Measurements from ENCODE around the gene ADAMTS6.
A peak's percentile ranks its signal among the peaks of the same experiment; 100 is the strongest.
"Not testable (repeated sequence)": the region's sequence is repeated elsewhere in the genome, so short reads cannot be mapped to it uniquely, and the experiment has no call there.

The ADAMTS6 gene

GRCh38 chr5:65390208-65390607, 91.5 kb downstream of the ADAMTS6 start:
- H3K4me3 ChIP-seq (ENCODE audit: low read length) = no peak overlapping the region
- H3K27me3 ChIP-seq (ENCODE audit: insufficient read depth, low read length, poor library complexity) = no peaks in the 10 kb centered on the region
- no peak overlapping the region for H3K4me2 ChIP-seq (ENCODE audit: low read length)
- H3K56ac ChIP-seq (ENCODE audit: low read length) = no peak overlapping the region
- no peaks in the 10 kb centered on the region for H3K36me3 ChIP-seq (ENCODE audit: control insufficient read depth, insufficient read depth, low read length)
- H2AK5ac ChIP-seq (ENCODE audit: low read length) = no peak overlapping the region
- H4K8ac ChIP-seq (ENCODE audit: low read depth, low read length) = no peak overlapping the region
- no peak overlapping the region for H3K27ac ChIP-seq (ENCODE audit: low read depth, low read length)
- no CpG with 5 or more reads among the region's 3 CpGs for WGBS (ENCODE audit: extremely low coverage, insufficient coverage, low lambda C conversion rate)
- H3K23ac ChIP-seq (ENCODE audit: low read length) = no peak overlapping the region
- no peak for DNase-seq
- H3K4me1 ChIP-seq (ENCODE audit: control insufficient read depth, low read depth, low read length) = peaks cover 2% of the 10 kb centered on the region
- H3K79me2 ChIP-seq (ENCODE audit: control insufficient read depth, insufficient read depth, low read length) = no peaks in the 10 kb centered on the region
- no peak overlapping the region for H2BK5ac ChIP-seq (ENCODE audit: low read length)
- H3K18ac ChIP-seq (ENCODE audit: low read length) = no peak overlapping the region
- H3K9ac ChIP-seq (ENCODE audit: low read length) = no peak overlapping the region
- no peaks in the 10 kb centered on the region for H3K79me1 ChIP-seq (ENCODE audit: low read length)
- H2BK120ac ChIP-seq (ENCODE audit: low read depth, low read length) = no peak overlapping the region
- H2BK15ac ChIP-seq (replicated peaks; ENCODE audit: low read depth) = no peak overlapping the region
- H3K4ac ChIP-seq (ENCODE audit: low read depth, low read length) = no peak overlapping the region
- no peak overlapping the region for H4K5ac ChIP-seq (ENCODE audit: low read length)

DNA sequence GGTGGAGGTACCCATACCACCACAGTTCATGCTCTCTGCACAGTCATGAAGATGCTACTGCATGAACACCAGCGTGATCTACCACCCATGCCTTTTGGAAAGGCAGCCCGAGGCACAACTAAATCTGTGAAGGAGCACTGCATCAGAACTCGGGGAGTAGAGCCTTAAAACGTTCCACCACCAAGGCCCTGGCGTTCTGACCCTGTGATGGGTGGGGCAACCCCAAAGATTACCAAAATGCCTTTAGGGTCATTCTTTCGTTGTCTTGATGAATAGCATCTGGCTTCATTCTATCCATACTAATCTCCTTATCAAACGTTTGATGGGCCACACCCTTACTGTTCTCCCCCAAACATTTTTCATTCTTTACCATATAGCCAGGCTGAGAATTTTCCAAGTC, 97.9 kb downstream of the ADAMTS6 start:
- Histone ChIP-seq H4K5ac (ENCODE audit: low read length) (no peak overlapping the region), H4K8ac (ENCODE audit: low read depth, low read length) (no peak overlapping the region), H3K27me3 (ENCODE audit: insufficient read depth, low read length, poor library complexity) (no peaks in the 10 kb centered on the region), H3K4me3 (ENCODE audit: low read length) (no peak overlapping the region), H3K18ac (ENCODE audit: low read length) (no peak overlapping the region), H2BK120ac (ENCODE audit: low read depth, low read length) (no peak overlapping the region), H3K23ac (ENCODE audit: low read length) (no peak overlapping the region), H3K4me1 (ENCODE audit: control insufficient read depth, low read depth, low read length) (no peaks in the 10 kb centered on the region), H2BK15ac (replicated peaks; ENCODE audit: low read depth) (no peak overlapping the region), H3K56ac (ENCODE audit: low read length) (no peak overlapping the region), H3K36me3 (ENCODE audit: control insufficient read depth, insufficient read depth, low read length) (no peaks in the 10 kb centered on the region), H3K4me2 (ENCODE audit: low read length) (no peak overlapping the region), H2BK5ac (ENCODE audit: low read length) (no peak overlapping the region), H3K79me1 (ENCODE audit: low read length) (no peaks in the 10 kb centered on the region), H3K4ac (ENCODE audit: low read depth, low read length) (no peak overlapping the region), H3K79me2 (ENCODE audit: control insufficient read depth, insufficient read depth, low read length) (no peaks in the 10 kb centered on the region), H3K27ac (ENCODE audit: low read depth, low read length) (no peak overlapping the region), H3K9ac (ENCODE audit: low read length) (no peak overlapping the region), H2AK5ac (ENCODE audit: low read length) (no peak overlapping the region)
- no peak for DNase-seq
- WGBS (ENCODE audit: extremely low coverage, insufficient coverage, low lambda C conversion rate) = no CpG with 5 or more reads among the region's 7 CpGs

GRCh38 chr5:65382582-65382981, 99.1 kb downstream of the ADAMTS6 start:
- no peak overlapping the region for H3K4me3 ChIP-seq (ENCODE audit: low read length)
- H3K18ac ChIP-seq (ENCODE audit: low read length) = no peak overlapping the region
- no peak overlapping the region for H3K23ac ChIP-seq (ENCODE audit: low read length)
- peak; percentile 16 for DNase-seq
- no peak overlapping the region for H4K8ac ChIP-seq (ENCODE audit: low read depth, low read length)
- H3K27ac ChIP-seq (ENCODE audit: low read depth, low read length) = no peak overlapping the region
- no peak overlapping the region for H2BK15ac ChIP-seq (replicated peaks; ENCODE audit: low read depth)
- H3K36me3 ChIP-seq (ENCODE audit: control insufficient read depth, insufficient read depth, low read length) = no peaks in the 10 kb centered on the region
- H2BK120ac ChIP-seq (ENCODE audit: low read depth, low read length) = no peak overlapping the region
- H3K27me3 ChIP-seq (ENCODE audit: insufficient read depth, low read length, poor library complexity) = no peaks in the 10 kb centered on the region
- H2AK5ac ChIP-seq (ENCODE audit: low read length) = no peak overlapping the region
- no peak overlapping the region for H3K4me2 ChIP-seq (ENCODE audit: low read length)
- no peaks in the 10 kb centered on the region for H3K4me1 ChIP-seq (ENCODE audit: control insufficient read depth, low read depth, low read length)
- H3K79me2 ChIP-seq (ENCODE audit: control insufficient read depth, insufficient read depth, low read length) = no peaks in the 10 kb centered on the region
- no peak overlapping the region for H4K5ac ChIP-seq (ENCODE audit: low read length)
- no peaks in the 10 kb centered on the region for H3K79me1 ChIP-seq (ENCODE audit: low read length)
- no CpG with 5 or more reads among the region's 1 CpG for WGBS (ENCODE audit: extremely low coverage, insufficient coverage, low lambda C conversion rate)
- no peak overlapping the region for H3K4ac ChIP-seq (ENCODE audit: low read depth, low read length)
- H3K9ac ChIP-seq (ENCODE audit: low read length) = no peak overlapping the region
- no peak overlapping the region for H2BK5ac ChIP-seq (ENCODE audit: low read length)
- no peak overlapping the region for H3K56ac ChIP-seq (ENCODE audit: low read length)

DNA sequence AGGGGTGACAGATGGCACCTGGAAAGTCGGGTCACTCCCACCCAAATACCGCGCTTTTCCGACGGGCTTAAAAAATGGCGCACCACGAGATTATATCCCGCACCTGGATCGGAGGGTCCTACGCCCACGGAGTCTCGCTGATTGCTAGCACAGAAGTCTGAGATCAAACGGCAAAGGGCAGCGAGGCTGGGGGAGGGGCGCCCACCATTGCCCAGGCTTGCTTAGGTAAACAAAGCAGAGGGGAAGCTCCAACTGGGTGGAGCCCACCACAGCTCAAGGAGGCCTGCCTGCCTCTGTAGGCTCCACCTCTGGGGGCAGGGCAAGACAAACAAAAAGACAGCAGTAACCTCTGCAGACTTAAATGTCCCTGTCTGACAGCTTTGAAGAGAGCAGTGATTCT, 111.2 kb downstream of the ADAMTS6 start:
- not testable (repeated sequence) for H3K4ac ChIP-seq (ENCODE audit: low read depth, low read length); H3K9ac ChIP-seq (ENCODE audit: low read length); H3K79me1 ChIP-seq (ENCODE audit: low read length); H3K79me2 ChIP-seq (ENCODE audit: control insufficient read depth, insufficient read depth, low read length); H2BK5ac ChIP-seq (ENCODE audit: low read length); H3K4me1 ChIP-seq (ENCODE audit: control insufficient read depth, low read depth, low read length); H3K27ac ChIP-seq (ENCODE audit: low read depth, low read length); H3K36me3 ChIP-seq (ENCODE audit: control insufficient read depth, insufficient read depth, low read length); H3K56ac ChIP-seq (ENCODE audit: low read length); H2BK120ac ChIP-seq (ENCODE audit: low read depth, low read length); H3K23ac ChIP-seq (ENCODE audit: low read length); H4K5ac ChIP-seq (ENCODE audit: low read length); H2AK5ac ChIP-seq (ENCODE audit: low read length); H2BK15ac ChIP-seq (replicated peaks; ENCODE audit: low read depth); H4K8ac ChIP-seq (ENCODE audit: low read depth, low read length); H3K4me2 ChIP-seq (ENCODE audit: low read length); H3K18ac ChIP-seq (ENCODE audit: low read length); H3K27me3 ChIP-seq (ENCODE audit: insufficient read depth, low read length, poor library complexity); H3K4me3 ChIP-seq (ENCODE audit: low read length)
- WGBS (ENCODE audit: extremely low coverage, insufficient coverage, low lambda C conversion rate) = no CpG with 5 or more reads among the region's 15 CpGs
- DNase-seq = peak; percentile 21

DNA sequence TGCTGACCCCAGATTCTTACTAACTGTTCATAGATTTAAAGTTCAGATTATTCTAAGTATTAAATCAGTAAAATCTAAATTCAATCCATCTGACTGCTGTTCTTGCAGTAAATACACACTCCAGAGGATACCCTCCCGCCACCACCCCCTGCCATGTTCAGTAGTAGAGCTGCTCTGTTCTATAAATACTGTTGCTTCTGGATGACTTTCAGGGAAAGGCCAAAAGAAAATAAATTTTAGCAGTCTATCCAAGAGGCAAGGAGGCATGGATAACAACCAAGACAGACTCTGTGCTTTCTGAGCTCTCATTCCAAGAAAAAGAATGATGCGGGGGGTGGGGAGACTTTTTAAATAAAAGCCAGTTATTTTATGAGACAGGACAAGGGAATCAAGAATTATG, 115.1 kb downstream of the ADAMTS6 start:
- no peak overlapping the region for H2AK5ac ChIP-seq (ENCODE audit: low read length)
- H3K27me3 ChIP-seq (ENCODE audit: insufficient read depth, low read length, poor library complexity) = no peaks in the 10 kb centered on the region
- no peaks in the 10 kb centered on the region for H3K79me2 ChIP-seq (ENCODE audit: control insufficient read depth, insufficient read depth, low read length)
- H2BK15ac ChIP-seq (replicated peaks; ENCODE audit: low read depth) = no peak overlapping the region
- no peak overlapping the region for H2BK5ac ChIP-seq (ENCODE audit: low read length)
- H3K4me1 ChIP-seq (ENCODE audit: control insufficient read depth, low read depth, low read length) = no peaks in the 10 kb centered on the region
- H3K9ac ChIP-seq (ENCODE audit: low read length) = no peak overlapping the region
- no peak overlapping the region for H3K4me3 ChIP-seq (ENCODE audit: low read length)
- no peak overlapping the region for H3K18ac ChIP-seq (ENCODE audit: low read length)
- no peak overlapping the region for H3K4me2 ChIP-seq (ENCODE audit: low read length)
- DNase-seq = no peak
- H4K5ac ChIP-seq (ENCODE audit: low read length) = no peak overlapping the region
- no peak overlapping the region for H2BK120ac ChIP-seq (ENCODE audit: low read depth, low read length)
- no peak overlapping the region for H3K56ac ChIP-seq (ENCODE audit: low read length)
- no peaks in the 10 kb centered on the region for H3K36me3 ChIP-seq (ENCODE audit: control insufficient read depth, insufficient read depth, low read length)
- H3K4ac ChIP-seq (ENCODE audit: low read depth, low read length) = no peak overlapping the region
- WGBS (ENCODE audit: extremely low coverage, insufficient coverage, low lambda C conversion rate) = no CpG with 5 or more reads among the region's 2 CpGs
- no peak overlapping the region for H4K8ac ChIP-seq (ENCODE audit: low read depth, low read length)
- H3K79me1 ChIP-seq (ENCODE audit: low read length) = no peaks in the 10 kb centered on the region
- H3K27ac ChIP-seq (ENCODE audit: low read depth, low read length) = no peak overlapping the region
- no peak overlapping the region for H3K23ac ChIP-seq (ENCODE audit: low read length)

DNA sequence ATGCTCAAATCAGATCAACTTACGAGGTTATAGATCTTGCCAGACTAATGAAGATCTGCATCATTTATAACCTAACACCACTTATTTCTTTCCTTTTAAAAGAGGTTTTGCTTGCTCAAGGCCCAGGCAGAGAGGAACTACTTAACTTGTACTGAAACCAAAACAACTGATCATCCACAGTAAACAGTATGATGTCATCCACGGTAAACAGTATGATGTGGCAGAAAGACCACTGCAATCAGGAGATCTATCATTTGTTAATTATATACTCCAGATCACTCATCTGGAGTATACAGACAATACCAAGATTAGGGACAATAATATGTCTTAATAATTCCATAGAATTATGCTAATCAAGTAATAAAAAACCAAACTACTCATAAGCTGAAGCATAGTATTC, 116.8 kb downstream of the ADAMTS6 start:
- H3K27ac ChIP-seq (ENCODE audit: low read depth, low read length) = no peak overlapping the region
- H2BK15ac ChIP-seq (replicated peaks; ENCODE audit: low read depth) = no peak overlapping the region
- DNase-seq = peak; percentile 44
- no peaks in the 10 kb centered on the region for H3K79me2 ChIP-seq (ENCODE audit: control insufficient read depth, insufficient read depth, low read length)
- no peak overlapping the region for H2BK120ac ChIP-seq (ENCODE audit: low read depth, low read length)
- H3K36me3 ChIP-seq (ENCODE audit: control insufficient read depth, insufficient read depth, low read length) = no peaks in the 10 kb centered on the region
- H3K4me3 ChIP-seq (ENCODE audit: low read length) = no peak overlapping the region
- H2BK5ac ChIP-seq (ENCODE audit: low read length) = no peak overlapping the region
- WGBS (ENCODE audit: extremely low coverage, insufficient coverage, low lambda C conversion rate) = no CpG with 5 or more reads among the region's 2 CpGs
- no peaks in the 10 kb centered on the region for H3K27me3 ChIP-seq (ENCODE audit: insufficient read depth, low read length, poor library complexity)
- H3K79me1 ChIP-seq (ENCODE audit: low read length) = no peaks in the 10 kb centered on the region
- H4K8ac ChIP-seq (ENCODE audit: low read depth, low read length) = no peak overlapping the region
- no peak overlapping the region for H2AK5ac ChIP-seq (ENCODE audit: low read length)
- H3K4ac ChIP-seq (ENCODE audit: low read depth, low read length) = no peak overlapping the region
- no peak overlapping the region for H4K5ac ChIP-seq (ENCODE audit: low read length)
- no peak overlapping the region for H3K56ac ChIP-seq (ENCODE audit: low read length)
- no peak overlapping the region for H3K4me2 ChIP-seq (ENCODE audit: low read length)
- H3K4me1 ChIP-seq (ENCODE audit: control insufficient read depth, low read depth, low read length) = no peaks in the 10 kb centered on the region
- no peak overlapping the region for H3K9ac ChIP-seq (ENCODE audit: low read length)
- H3K18ac ChIP-seq (ENCODE audit: low read length) = no peak overlapping the region
- H3K23ac ChIP-seq (ENCODE audit: low read length) = no peak overlapping the region
